KG1 (cell line): ENCODE results near the gene QPRT.
"Not testable (repeated sequence)": the region's sequence is repeated elsewhere in the genome, so short reads cannot be mapped to it uniquely, and the experiment has no call there.

Source experiments
- DNase-seq: peaks from one replicate; lab custom pipeline; 2025; lab: John Stamatoyannopoulos, UW

QPRT gene

DNA sequence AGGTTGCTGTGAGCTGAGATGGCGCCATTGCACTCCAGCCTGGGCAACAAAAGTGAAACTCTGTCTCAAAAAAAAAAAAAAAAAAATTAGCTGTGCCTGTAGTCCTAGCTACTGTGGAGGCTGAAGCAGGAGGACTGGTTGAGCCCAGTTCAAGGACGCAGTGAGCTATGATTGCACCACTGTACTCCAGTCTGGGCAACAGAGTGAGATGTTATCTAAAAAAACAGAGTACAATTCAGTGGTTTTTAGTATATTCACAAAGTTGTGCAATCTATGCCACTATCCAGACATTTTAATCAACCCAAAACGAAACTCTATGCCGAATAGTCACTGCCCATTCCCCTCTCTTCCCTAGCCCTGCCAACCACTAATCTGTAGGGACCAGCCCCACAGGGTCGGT is 41.7 kb downstream of the QPRT start:
- DNase-seq, result no peak

DNA sequence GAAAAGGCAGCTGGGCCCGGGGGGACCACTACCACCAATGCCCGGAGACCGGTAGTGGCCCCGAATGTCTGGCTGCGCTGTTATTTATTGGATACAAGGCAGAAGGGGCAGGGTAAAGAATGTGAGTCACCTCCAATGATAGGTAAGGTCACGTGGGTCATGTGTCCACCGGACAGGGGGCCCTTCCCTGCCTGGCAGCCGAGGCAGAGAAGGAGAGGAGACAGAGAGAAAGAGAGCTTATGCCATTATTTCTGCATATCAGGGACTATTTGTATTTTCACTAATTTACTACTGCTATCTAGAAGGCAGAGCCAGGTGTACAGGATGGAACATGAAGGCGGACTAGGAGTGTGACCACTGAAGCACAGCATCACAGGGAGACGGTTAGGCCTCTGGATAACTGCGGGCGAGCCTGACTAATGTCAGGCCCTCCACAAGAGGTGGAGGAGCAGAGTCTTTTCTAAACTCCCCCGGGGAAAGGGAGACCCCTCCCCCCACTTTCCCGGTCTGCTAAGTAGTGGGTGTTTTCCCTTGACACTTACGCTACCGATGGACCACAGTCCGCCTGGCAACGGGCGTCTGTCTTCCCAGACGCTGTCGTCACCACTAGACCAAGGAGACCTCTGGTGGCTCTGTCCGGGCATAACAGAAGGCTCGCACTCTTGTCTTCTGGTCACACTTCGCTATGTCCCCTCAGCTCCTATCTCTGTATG is 42.3 kb downstream of the QPRT start:
- not testable (repeated sequence) for DNase-seq

DNA sequence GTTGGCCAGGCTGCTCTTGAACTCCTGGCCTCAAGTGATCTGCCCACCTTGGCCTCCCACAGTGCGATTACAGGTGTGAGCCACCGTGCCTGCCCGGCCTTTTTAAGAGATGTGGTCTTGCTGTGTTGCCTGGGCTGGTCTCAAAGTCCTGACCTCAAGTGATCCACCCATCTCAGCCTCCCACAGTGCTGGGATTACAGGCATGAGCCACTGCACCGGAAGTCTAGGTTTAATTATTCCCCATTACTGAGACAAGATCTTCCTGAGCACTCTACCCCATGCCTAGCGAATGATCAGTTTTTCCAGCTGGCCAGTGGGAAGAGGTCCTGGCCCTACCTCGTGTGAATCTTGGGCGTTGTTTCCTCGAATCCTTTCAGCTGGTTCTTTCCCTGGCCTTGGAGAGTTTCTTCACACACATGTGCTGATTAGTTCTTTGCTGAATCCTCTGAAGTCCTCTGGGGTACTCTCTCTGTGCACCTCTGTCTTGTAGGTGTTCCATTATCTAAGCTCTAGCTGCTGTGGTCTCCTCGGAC is 47.9 kb downstream of the QPRT start:
- DNase-seq, result no peak

DNA sequence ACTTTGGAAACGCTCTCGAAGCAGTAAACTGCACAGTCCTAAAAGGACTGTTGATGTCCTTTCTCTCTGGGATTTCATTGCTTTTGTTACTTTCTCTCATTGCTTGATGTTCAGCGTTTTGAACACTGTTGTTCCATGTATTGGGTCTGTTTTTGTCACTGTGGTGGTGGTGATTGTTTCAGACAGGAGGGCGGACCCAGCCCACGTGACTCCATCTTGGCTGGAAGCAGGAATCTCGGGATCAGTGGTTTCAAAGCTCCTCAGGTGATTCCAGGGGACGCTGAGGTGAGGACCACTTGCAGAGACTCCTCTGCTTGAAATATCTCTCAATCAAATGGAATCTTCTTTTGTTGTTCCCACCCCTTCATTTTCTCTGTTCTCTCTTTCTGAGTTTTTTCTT is 48.5 kb downstream of the QPRT start:
- no peak for DNase-seq

DNA sequence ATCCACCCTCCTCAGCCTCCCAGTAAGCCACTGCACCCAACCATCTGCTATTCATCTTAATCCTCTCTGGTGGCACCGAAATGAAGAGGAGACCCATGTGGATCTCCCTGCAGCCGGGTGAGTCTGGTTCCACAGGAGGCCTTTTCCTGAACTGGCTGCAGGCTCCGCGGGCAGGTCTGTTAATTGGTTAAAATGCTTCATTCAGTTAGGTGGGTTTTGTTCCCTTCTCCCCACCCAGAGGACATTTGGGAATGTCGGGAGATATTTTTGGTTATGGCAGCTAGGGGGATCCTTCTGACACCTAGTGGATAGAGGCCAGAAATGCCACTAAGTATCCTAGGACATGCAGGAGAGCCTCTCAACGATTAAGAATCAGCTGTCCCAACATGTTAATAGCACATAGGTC is 50.1 kb downstream of the QPRT start:
- no peak for DNase-seq

DNA sequence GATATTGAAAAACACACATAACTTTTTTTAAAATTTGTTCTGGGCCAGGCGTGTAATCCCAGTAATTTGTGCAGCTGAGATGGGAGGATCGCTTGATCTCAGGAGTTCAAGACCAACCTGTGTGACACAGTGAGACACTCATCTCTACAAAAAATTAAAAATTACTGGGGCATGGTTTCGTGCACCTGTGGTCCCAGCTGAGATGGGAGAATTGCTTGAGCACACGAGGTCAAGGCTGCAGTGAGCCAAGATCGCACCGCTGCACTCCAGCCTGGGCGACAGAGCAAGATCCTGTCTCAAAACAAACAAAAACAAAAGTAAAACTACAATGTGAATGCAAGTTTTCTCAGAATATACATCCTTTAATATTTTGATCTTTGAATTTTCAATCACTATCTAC is 51.7 kb downstream of the QPRT start:
- no peak for DNase-seq

DNA sequence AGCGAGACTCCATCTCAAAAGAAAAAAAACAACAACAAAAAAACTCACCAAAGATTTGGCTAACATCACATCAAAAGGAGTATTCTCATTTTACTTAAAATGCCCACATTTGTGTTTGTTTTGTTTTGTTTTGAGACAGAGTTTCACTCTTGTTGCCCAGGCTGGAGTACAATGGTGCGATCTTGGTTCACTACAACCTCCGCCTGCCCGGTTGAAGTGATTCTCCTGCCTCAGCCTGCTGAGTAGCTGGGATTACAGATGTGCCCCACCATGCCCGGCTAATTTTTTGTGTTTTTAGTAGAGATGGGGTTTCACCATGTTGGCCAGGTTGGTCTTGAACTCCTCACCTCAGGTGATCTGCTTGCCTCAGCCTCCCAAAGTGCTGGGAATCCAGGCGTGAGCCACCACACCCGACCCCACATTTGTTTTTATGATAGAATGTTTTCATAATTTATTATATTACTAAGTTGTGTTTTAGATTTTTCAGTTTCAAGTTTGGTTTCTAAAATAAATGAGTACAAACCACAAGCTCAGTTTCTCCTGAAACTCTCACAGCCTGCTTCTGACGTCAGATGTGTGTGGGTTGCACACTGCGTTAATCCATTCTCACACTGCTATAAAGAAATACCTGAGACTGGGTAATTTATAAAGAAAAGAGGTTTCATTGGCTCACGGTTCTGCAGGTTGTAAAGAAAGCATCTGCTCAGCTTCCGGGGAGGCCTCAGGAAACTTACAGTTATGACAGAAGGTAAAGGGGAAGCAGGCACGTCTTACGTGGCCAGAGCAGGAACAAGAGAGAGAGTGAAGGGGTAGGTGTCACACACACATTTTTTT is 53.0 kb downstream of the QPRT start:
- not testable (repeated sequence) for DNase-seq

DNA sequence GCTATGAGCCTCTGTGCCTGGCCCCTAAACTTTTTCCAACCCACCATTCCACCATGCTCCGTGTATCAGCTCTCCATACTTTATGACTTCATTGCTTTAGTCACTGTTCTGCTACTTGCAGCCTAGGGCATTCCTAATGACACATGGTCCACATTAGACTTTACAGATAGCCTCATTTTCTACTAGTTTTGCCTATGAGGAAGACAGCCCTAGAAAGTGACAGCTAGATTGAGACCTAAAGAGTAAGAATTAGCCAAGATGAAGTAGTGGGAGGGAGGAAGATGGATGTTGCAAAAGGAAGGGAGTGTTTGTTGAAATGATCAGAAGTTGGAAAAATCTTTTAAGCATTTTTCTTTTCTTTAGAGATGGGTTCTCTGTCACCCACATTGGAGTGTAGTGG is 55.8 kb downstream of the QPRT start:
- DNase-seq, result no peak

DNA sequence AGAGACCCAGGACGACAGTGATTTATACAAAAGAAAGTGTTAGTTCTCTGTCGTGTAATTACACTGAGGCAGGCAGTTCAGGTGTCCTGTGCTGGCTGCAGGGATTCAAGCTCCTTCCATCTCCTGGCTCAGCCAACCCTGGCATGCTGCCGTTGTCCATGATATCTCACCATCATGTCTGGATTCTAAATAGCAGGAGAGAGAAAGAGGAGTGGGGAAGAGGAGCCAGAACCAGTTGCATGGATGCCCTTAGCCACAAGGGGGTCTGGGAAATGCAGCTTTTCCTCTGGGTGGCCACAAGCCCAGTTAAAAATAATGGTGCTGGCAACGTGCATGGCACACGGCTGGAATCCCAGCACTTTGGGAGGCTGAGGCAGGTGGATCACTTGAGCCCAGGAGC is 57.1 kb downstream of the QPRT start:
- DNase-seq, result no peak

DNA sequence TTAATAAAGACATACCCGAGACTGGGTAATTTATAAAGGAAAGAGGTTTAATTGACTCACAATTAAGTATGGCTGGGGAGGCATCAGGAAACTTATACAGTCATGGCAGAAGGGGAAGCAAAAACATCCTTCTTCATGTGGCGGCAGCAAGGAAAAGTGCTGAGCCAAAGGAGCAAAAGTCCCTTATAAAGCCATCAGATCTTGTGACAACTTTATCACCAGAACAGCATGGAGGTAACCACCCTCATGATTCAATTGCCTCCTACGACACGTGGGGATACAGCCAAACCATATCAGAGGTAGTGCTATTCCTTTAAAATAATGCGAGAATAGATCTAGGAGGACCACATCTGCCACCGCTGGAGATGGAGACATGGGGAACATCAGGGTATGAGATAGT is 57.8 kb downstream of the QPRT start:
- no peak for DNase-seq

DNA sequence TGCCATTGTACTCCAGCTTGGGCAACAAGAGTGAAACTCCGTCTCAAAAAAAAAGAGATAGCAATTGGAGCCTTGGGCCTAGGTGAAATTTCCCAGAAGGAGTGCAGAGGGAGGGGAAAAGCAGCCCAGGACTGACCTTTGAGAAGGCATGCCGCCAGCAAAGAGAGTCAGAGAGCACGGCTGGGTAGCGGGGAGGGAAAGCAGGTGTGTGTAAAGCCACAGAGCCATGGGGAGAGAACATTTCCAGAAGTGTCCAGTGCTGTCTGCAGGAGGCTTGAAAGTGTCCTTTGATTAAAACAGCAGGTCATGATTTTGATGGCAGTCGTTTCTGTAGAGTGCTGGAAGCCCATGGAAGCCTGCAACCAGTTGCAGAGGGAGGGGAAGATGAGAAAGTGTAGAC is 58.7 kb downstream of the QPRT start:
- no peak for DNase-seq

DNA sequence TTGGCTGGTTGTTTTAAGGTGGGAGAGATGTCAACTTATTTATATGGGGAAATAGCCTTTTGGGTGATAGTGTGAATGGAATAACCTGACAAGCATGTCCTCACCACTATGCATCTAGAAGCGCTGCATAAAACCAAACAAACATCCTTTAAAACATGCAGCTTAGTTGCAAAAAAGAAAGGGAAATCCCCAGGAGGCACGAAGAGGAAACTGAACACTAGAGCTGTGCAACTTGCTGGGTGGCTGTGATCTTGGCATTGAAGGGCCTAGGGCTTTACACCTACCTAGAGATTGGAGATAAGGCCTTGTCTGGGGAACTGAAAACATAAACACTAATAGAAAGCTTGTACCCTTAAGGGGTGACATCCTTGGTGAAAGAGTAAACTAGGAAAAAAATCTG is 59.5 kb downstream of the QPRT start:
- no peak for DNase-seq

DNA sequence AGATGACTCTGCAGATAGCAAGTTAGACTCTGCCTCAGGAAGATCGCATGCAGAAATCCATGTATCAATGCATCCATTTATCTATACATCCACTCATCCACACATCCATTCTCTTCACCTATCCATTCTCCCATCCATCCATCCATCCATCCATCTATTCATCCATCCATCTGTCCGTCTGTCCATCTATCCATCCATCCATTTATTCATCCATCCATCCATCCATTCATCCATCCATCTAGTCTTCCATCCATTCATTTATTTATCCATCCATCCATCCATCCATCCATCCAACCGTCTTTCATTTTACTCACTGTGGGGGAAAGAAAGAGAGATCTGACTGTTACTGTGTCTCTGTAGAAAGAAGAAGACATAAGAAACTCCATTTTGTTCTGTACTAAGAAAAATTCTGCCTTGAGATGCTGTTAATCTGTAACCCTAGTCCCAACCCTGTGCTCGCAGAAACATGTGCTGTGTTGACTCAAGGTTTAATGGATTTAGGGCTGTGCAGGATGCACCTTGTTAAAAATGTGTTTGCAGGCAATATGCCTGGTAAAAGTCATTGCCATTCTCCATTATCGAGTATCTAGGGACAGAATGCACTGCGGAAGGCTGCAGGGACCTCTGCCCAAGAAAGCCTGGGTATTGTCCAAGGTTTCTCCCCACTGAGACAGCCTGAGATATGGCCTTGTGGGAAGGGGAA is 61.1 kb downstream of the QPRT start:
- DNase-seq, result not testable (repeated sequence)

DNA sequence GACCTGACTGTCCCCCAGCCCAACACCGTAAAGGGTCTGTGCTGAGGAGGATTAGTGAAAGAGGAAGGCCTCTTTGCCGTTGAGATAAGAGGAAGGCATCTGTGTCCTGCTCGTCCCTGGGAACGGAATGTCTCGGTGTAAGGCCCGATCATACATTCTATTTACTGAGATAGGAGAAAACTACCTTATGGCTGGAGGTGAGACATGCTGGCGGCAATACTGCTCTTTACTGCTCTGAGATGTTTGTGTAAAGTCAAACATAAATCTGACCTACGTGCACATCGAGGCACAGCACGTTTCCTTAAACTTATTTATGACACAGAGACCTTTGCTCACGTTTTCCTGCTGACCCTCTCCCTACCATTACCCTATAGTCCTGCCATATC is 61.6 kb downstream of the QPRT start:
- DNase-seq, result not testable (repeated sequence)

DNA sequence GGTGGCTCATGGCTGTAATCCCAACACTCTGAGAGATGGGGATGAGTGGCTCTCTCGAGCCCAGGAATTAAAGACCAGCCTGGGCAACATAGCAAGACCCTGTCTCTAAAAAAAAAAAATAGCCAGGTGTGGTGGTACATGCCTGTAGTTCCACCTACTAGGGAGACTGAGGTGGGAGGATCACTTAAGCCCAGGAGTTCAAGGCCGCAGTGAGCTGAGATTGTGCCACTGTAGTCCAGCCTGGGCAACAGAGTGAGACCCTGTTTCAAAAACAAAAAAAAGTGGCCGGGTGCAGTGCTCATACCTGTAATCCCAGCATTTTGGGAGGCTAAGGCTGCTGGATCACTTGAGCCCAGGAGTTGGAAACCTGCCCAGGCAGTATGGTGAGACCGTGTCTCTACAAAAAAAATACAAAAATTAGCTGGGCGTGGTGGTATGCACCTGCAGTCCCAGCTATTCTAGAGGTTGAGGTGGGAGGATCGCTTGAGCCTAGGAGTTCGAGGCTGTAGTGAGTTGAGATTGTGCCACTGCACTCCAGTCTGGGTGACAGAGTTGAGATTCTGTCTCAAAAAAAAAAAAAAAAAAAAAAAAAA is 63.8 kb downstream of the QPRT start:
- no peak for DNase-seq

DNA sequence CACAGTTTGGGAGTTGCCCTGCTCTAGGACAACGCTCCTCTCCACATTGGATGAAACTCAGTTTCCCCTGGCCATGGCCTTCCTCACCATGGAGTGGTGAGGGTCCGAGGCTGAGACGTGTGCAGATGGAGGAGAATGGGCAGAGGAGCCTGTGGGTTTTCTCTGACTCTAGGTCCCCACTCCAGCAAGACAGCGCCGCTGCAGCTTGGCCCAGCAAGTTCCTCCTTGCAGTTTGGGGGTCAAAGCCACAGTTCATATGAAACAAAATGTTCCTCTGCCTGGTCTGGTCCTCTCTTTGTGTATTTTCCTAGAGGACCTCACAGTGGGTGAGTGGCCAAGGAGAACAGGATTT is 64.5 kb downstream of the QPRT start:
- DNase-seq, result no peak

DNA sequence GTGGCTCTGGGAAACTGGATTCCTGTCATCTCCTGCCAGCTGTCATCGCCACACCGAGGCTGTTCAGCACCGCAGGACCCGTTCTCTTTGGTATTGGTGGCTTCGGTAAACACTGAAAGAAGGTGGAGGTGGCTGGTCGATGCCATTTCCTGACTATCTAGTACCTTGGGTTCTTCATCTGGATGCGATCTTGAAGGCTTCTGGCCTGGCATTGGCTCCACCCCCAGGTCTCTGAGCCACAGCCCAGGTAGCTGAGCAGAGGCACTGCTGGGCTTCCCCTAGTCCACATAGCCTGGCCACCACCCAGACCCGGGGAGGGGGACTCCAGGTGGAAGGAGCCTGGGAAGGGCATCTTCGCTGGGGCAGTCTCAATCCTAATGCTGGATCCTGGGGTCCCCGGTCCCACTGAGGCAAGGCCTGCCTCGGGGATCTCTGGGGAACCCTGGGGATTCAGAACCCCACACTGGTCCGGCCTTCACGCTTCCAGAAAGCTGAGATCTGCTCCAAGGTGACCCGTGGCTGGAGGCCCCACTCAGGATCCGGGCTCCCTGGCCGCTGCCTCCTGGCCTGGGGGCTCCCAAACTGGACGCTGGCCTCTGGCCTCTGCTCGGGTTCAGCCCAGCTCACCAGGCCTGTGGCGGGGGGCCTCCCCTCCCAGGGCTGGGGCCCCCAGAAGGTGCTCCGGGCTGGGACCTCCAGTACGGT is 65.0 kb downstream of the QPRT start:
- no peak for DNase-seq

DNA sequence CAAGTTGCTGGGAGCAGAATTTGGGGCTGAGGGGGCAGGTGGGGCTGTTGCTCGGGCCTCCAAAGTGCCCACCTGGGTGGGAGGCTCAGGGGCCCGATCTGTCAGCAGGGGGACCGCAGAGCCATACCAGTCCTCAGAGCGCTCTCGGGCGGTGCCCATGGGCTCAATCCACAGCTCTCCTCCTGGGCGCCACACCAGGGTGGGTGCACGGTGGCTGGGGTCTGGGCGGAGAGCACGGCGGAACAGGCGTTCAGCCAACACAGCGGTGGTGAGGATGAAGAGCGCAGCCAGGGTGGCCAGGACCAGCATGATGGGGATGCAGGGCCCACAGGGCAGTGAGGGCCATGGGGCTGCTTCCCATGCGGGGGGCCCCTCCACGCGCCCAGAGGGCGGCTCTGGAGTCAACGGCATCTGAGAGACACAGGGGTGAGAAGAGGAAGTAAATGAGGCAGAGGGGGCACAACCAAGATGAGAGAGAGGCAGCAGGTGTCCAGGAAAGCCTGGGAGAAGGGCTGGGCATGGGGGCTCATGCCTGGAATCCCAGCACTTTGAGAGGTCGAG is 65.6 kb downstream of the QPRT start:
- DNase-seq, result no peak

DNA sequence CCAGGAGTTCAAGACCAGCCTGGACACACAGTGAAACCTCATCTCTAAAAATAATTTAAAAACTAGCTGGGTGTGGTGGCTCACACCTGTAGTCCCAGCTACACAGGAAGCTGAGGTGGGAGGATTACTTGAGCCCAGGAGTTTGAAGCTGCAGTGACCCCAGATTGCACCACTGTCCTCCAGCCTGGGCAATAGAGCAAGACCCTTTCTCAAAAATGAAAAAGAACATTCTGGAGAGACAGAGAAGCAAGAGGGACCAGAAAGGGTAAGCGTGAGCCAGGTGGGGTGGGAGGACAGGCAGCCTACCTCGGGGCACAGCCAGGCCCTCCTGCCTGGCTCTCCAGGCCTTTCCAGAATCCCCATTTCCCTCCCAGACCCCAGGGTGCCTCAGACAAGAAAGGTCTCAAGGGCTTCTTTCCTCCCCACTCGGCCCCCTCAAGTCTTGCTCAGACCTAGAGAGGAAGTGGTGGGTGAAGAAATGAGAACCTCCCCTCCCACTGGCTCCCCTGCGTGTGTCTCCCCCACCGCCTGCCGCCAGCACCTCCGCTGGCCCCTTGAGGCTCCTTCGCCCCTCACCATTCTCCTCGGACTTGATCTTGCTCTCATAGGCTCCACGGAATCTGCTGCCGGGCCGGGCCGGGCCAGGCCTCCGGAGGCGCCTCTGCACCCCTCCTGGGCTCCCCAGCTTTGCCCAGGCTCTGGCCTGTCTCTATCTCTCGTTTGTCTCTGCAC is 66.3 kb downstream of the QPRT start:
- peak; percentile 66 for DNase-seq

DNA sequence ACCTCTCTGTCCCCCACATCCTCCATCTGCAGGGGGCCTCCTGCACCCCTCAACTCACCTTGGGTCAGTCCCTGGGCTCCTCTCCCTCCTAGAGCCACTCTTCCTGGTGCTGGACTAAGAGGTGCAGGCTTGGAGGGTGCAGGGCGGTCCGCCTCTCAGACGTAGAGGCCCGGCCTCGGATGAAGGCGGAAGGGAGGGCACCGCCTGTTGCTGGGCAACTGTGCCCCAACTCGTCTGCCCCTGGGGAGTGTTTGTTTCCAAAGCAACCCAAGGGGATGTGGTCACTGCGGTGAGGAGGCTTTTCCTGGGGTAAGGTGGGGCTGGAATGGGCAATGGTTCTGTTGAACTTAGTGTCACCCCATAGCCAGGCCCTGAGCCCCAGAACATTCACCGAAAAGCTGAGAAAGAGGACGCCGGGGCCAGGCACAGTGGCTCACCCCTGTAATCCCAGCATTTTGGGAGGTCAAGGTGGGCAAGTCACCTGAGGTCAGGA is 66.9 kb downstream of the QPRT start, which contains the start of gene C16orf54:
C16orf54 (minus strand) TSS at position 138 of the 493 bp plus-strand sequence. CDS start 1,039 bp downstream, outside the sequence.
- peak; percentile 93 for DNase-seq
